Aortic smooth muscle cell (primary cell): ENCODE results near the gene CR2. TPM values are rescaled to one million over a fixed set of nuclear protein-coding genes. Genes with fewer than 3 reads are reported as not detected.

Experiments used
- total RNA-seq: library from RNA; depleted of rRNA; stranded (reverse); fragments of >200 nt; gene quantifications from 2 replicates; pipeline ENCODE4 v1.2.3, GENCODE V29; 2014

Gene CR2
- total RNA-seq: not detected in 2 replicates

GRCh38 chr1:207454046-207454964 lies at the start of gene CR2:
Gene CR2, plus strand, starts transcription at chr1:207454328. Its CDS starts 91 bp downstream, at chr1:207454419.

GRCh38 chr1:207495801-207496792 lies 42.0 kb downstream of the CR2 start, which contains the start of gene CR1:
Gene CR1, plus strand, starts transcription at chr1:207496157. Its CDS starts 111 bp downstream, at chr1:207496268.

Other genes with a start within 250 kb of the CR2 start
- 25.2 and 26.4 TPM in 2 replicates for gene CD55, start 132.7 kb upstream of the CR2 start, total RNA-seq
- not detected in 2 replicates for gene CR1, start 41.8 kb downstream of the CR2 start, total RNA-seq
- not detected in 2 replicates for gene CR1L, start 190.8 kb downstream of the CR2 start, total RNA-seq